KOPT-K1 (cell line): ENCODE measurements around the gene CASK.

ENCODE experiments used
- H3K27ac ChIP-seq: fragments of 200-600 bp; sonication (generic); 2 replicates; pipeline ENCODE4 v1.5.1; 2016; ENCODE audit warnings: antibody characterized with exemption, mild to moderate bottlenecking, low read depth, low read length; ENCODE audit not compliant: poor library complexity, severe bottlenecking
- H3K36me3 ChIP-seq: fragments of 200-600 bp; sonication (generic); 2 replicates; pipeline ENCODE4 v1.5.1; 2017; ENCODE audit warnings: antibody characterized with exemption, mild to moderate bottlenecking, low read length, moderate library complexity; ENCODE audit not compliant: insufficient read depth
- H3K9me3 ChIP-seq: fragments of 200-600 bp; sonication (generic); 2 replicates; pipeline ENCODE4 v1.5.1; 2017; ENCODE audit warnings: antibody characterized with exemption, low read length, mild to moderate bottlenecking; ENCODE audit not compliant: insufficient read depth, poor library complexity, severe bottlenecking

The CASK gene

GRCh38 chrX:41923211-41923977 is at the start of gene CASK:
Gene CASK (minus strand): TSS chrX:41923554. CDS start chrX:41922988, 566 bp downstream.
- no peaks in the 10 kb centered on the region for H3K36me3 ChIP-seq
- no peaks in the 10 kb centered on the region for H3K9me3 ChIP-seq
- peak within 1 kb of the TSS; percentile 73 for H3K27ac ChIP-seq

- Histone ChIP-seq H3K27ac (no peak overlapping the region), H3K36me3 (no peaks in the 10 kb centered on the region), H3K9me3 (no peaks in the 10 kb centered on the region)
Observed at GRCh38 chrX:41971346-41971745, 48.0 kb upstream of the CASK start.

GRCh38 chrX:41970419-41970818 is 47.1 kb upstream of the CASK start:
- Histone ChIP-seq H3K36me3 (no peaks in the 10 kb centered on the region), H3K27ac (no peak overlapping the region), H3K9me3 (no peaks in the 10 kb centered on the region)

GRCh38 chrX:41963348-41963747 is 40.0 kb upstream of the CASK start:
- Histone ChIP-seq H3K9me3 (no peaks in the 10 kb centered on the region), H3K36me3 (no peaks in the 10 kb centered on the region), H3K27ac (no peak overlapping the region)

- H3K9me3 ChIP-seq = peaks cover 8% of the 10 kb centered on the region
- H3K36me3 ChIP-seq = no peaks in the 10 kb centered on the region
- H3K27ac ChIP-seq = no peak overlapping the region
Observed at GRCh38 chrX:41960142-41960541, 36.8 kb upstream of the CASK start.

GRCh38 chrX:41958861-41959260 is 35.5 kb upstream of the CASK start:
- Histone ChIP-seq H3K9me3 (peaks cover 10% of the 10 kb centered on the region), H3K27ac (no peak overlapping the region), H3K36me3 (no peaks in the 10 kb centered on the region)

- H3K9me3 ChIP-seq = peaks cover 10% of the 10 kb centered on the region
- no peak overlapping the region for H3K27ac ChIP-seq
- H3K36me3 ChIP-seq = no peaks in the 10 kb centered on the region
Observed at GRCh38 chrX:41956027-41956426, 32.7 kb upstream of the CASK start.

GRCh38 chrX:41952102-41952501 is 28.7 kb upstream of the CASK start:
- Histone ChIP-seq H3K27ac (no peak overlapping the region), H3K9me3 (peaks cover 10% of the 10 kb centered on the region), H3K36me3 (no peaks in the 10 kb centered on the region)

GRCh38 chrX:41946989-41947612 is 23.7 kb upstream of the CASK start:
- Histone ChIP-seq H3K9me3 (no peaks in the 10 kb centered on the region), H3K27ac (peak overlapping the region; percentile 43), H3K36me3 (no peaks in the 10 kb centered on the region)

GRCh38 chrX:41946235-41946634 is 22.9 kb upstream of the CASK start:
- Histone ChIP-seq H3K27ac (peak overlapping the region; percentile 43), H3K9me3 (no peaks in the 10 kb centered on the region), H3K36me3 (no peaks in the 10 kb centered on the region)

- Histone ChIP-seq H3K9me3 (no peaks in the 10 kb centered on the region), H3K36me3 (no peaks in the 10 kb centered on the region), H3K27ac (no peak overlapping the region)
Observed at GRCh38 chrX:41935832-41936231, 12.5 kb upstream of the CASK start.

- no peak overlapping the region for H3K27ac ChIP-seq
- no peaks in the 10 kb centered on the region for H3K9me3 ChIP-seq
- no peaks in the 10 kb centered on the region for H3K36me3 ChIP-seq
Observed at GRCh38 chrX:41933546-41933945, 10.2 kb upstream of the CASK start.

- Histone ChIP-seq H3K9me3 (no peaks in the 10 kb centered on the region), H3K36me3 (no peaks in the 10 kb centered on the region), H3K27ac (no peak overlapping the region)
Observed at GRCh38 chrX:41932885-41933284, 9.5 kb upstream of the CASK start.

- no peak overlapping the region for H3K27ac ChIP-seq
- no peaks in the 10 kb centered on the region for H3K9me3 ChIP-seq
- H3K36me3 ChIP-seq = no peaks in the 10 kb centered on the region
Observed at GRCh38 chrX:41931591-41931990, 8.2 kb upstream of the CASK start.

GRCh38 chrX:41923978-41924683 is 777 bp upstream of the CASK start:
- no peaks in the 10 kb centered on the region for H3K9me3 ChIP-seq
- peak overlapping the region; percentile 73 for H3K27ac ChIP-seq
- no peaks in the 10 kb centered on the region for H3K36me3 ChIP-seq
